ENCODE measurements around the gene USP31. TPM values are rescaled to one million over a fixed set of nuclear protein-coding genes. Genes with fewer than 3 reads are reported as not detected.
"Not testable (repeated sequence)": the region's sequence is repeated elsewhere in the genome, so short reads cannot be mapped to it uniquely, and the experiment has no call there.

USP31 gene
- total RNA-seq, 2 experiments from 2014 or later: 5.1 to 5.4 TPM

DNA sequence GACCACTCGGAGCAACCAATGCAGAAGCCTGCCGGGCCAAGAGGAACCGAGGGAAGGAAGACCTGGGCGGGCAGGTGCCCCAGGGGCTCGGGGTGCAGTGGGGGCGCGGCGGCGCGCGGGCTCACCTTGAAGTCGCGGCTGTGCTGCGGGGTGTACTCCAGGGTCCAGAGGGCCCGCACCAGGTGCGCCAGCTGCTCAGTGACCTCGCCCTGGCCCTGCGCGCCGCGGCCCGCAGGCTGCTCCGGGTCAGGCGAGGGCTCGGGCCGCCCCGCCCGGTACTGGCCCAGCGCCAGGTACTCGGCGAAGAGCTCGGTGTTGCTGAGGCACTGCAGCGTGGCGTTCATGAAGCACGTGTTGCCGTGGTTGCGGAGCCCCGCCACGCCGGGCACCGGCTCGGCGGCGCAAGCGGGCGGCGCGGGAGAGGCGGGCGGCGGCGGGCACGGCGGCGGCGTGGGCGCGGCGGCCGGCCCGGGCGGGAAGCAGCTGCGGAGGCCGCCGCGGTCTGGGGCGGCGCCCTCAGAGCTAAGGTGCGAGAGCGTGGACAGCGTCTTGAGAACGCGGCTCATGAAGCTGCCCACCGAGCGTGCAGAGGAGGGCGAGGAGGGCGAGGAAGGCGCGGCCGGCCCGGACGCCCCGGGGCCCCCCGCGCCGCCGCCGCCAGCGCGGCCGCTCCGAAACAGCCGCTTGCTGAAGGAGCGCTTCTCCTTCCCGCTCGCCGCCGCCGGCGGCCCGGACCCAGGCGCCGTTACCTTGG, 562 bp downstream of the USP31 start:
- H3K27ac Mint-ChIP-seq: peak overlapping the region; percentile 61
- H3K4me3 Mint-ChIP-seq: peak overlapping the region; percentile 88
- H3K36me3 Mint-ChIP-seq (ENCODE audit: low read depth): peaks cover 4% of the 10 kb centered on the region
- ChIA-PET POLR2A (interaction anchor here (0.6 to 1.0 kb wide), 2 partner anchors 8 to 704 kb away, joined by 3 read pairs; no protein-coding TSS in a partner anchor), CTCF (interaction anchor here (0.6 to 2.4 kb wide), 2 partner anchors 287 to 319 kb away, joined by 3 to 6 read pairs; no protein-coding TSS in a partner anchor)
- H3K27me3 Mint-ChIP-seq: peaks cover 3% of the 10 kb centered on the region
- DNase-seq: peak; percentile 52
- H3K9me3 Mint-ChIP-seq: no peaks in the 10 kb centered on the region
- peaks cover 30% of the 10 kb centered on the region for H3K4me1 Mint-ChIP-seq

DNA sequence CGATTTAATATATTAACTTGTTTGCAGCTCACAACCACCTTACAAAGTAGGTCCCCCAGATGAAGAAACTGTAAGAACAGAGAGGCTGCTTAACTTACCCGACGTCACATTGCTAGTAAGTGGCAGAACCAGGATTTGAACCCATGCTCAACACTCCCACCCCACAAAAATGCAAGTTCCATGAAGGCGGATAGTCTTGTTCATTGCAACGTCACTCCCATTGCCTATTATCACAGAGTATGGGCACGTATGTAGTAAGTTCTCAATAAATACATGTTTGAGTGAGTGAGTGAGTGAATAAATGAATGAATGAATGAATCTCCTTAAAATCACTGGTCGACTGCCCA, 1.1 kb downstream of the USP31 start:
- Mint-ChIP-seq H3K4me1 (peaks cover 30% of the 10 kb centered on the region), H3K27me3 (peaks cover 3% of the 10 kb centered on the region), H3K27ac (peak overlapping the region; percentile 61), H3K4me3 (peak overlapping the region; percentile 88), H3K9me3 (no peaks in the 10 kb centered on the region), H3K36me3 (ENCODE audit: low read depth) (peaks cover 4% of the 10 kb centered on the region)
- ChIA-PET POLR2A (interaction anchor here (0.6 to 1.0 kb wide), 2 partner anchors 9 to 705 kb away, joined by 3 read pairs; no protein-coding TSS in a partner anchor), CTCF (interaction anchor here (2.4 kb wide), 1 partner anchor 288 kb away, joined by 6 read pairs; no protein-coding TSS in a partner anchor)
- no peak for DNase-seq

DNA sequence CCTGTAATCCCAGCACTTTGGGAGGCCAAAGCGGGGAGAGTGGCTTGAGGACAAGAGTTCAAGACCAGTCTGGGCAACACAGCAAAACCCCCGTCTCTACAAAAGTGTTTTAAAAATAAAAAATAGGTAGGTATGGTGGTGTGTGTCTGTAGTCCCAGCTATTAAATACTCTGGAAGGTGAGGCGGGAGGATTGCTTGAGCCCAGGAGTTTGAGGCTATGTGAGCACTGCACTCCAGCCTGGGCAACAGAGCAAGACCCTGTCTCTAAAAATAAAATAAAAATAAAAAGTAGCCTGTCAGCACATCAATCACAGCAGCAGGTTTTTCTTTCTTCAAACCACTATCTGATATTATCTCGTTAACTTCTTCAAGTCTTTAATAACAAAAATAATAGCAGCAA, 1.6 kb downstream of the USP31 start:
- CTCF ChIA-PET: no interaction called here
- Mint-ChIP-seq H3K36me3 (ENCODE audit: low read depth) (peaks cover 4% of the 10 kb centered on the region), H3K4me3 (peak overlapping the region; percentile 88), H3K9me3 (no peaks in the 10 kb centered on the region), H3K4me1 (peaks cover 30% of the 10 kb centered on the region), H3K27me3 (peaks cover 3% of the 10 kb centered on the region), H3K27ac (no peak overlapping the region)
- POLR2A ChIA-PET: no interaction called here
- DNase-seq: no peak

DNA sequence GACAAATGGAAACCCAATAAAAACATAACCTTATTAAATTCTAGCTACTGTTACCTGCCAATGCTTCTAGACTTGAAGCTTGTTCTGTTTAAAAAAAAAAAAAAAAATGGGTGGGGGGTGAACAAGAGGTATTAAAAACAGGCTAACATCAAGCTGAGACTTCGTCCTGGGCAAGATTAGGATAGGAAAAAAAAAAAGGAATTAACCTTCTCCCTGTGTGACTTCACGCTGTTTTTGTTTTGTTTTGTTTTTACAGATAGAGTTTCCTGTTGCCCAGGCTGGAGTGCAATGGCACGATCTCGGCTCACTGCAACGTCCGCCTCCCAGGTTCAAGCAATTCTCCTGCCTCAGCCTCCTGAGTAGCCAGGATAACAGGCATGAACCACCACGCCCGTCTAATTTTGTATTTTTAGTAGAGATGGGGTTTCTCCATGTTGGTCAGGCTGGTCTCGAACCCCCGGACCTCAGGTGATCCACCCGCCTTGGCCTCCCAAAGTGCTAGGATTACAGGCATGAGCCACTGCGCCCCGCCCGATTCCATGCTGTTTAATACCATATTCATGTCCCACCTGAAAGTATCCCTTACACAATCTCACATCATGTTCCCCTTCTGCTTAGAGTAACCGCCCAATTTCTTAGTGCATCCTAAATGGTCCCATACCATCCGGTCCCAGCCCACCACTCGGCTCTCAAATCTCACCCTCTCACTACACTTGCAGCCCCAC, 2.2 kb downstream of the USP31 start:
- peaks cover 30% of the 10 kb centered on the region for H3K4me1 Mint-ChIP-seq
- DNase-seq: no peak
- POLR2A ChIA-PET: no interaction called here
- no peak overlapping the region for H3K4me3 Mint-ChIP-seq
- H3K27me3 Mint-ChIP-seq: peaks cover 3% of the 10 kb centered on the region
- CTCF ChIA-PET: no interaction called here
- H3K36me3 Mint-ChIP-seq (ENCODE audit: low read depth): peaks cover 4% of the 10 kb centered on the region
- H3K9me3 Mint-ChIP-seq: no peaks in the 10 kb centered on the region
- H3K27ac Mint-ChIP-seq: no peak overlapping the region

DNA sequence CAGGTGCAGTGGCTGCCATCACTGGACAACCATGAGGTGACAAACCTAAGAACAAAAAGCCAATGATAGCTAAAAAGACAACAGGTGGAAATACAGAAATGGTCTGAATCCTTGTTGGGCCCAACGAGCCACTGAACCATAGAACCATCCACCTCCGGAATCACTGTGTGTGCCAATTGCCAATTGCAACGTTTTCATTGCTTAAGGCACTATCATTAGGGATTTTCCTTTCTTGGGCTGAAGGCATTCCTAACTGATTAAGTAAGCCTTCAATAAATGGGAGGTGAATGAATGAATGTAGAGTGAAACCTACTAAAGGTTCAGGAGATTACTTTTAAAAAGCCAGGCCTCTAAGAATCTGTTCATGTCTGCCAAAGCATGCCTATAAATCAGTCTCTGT, 3.6 kb downstream of the USP31 start:
- Mint-ChIP-seq H3K27ac (no peak overlapping the region), H3K9me3 (no peaks in the 10 kb centered on the region), H3K4me1 (peaks cover 28% of the 10 kb centered on the region), H3K36me3 (ENCODE audit: low read depth) (peaks cover 4% of the 10 kb centered on the region), H3K27me3 (peaks cover 1% of the 10 kb centered on the region), H3K4me3 (no peak overlapping the region)
- ChIA-PET POLR2A (interaction anchor here (1.2 kb wide), 1 partner anchor 13 kb away, joined by 3 read pairs; no protein-coding TSS in a partner anchor), CTCF (no interaction called here)
- no peak for DNase-seq

DNA sequence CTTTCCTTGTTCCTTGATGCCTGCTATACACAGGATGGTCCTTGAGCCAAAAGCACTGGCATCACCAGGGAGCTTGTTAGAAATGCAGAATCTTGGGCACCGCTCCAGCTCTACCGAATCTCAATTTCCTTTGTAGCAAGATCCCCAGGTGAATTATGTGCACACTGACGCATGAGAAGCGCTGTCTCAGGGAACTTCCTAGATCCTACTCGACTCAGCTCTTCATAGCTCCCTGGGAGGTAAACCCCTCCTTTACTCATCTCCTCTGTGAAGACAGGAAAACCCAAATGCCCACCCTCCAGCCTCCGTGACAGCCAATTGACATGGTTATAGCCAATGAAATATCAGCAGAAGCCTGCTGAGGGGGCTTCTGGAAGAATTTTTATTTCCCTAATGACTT, 4.1 kb downstream of the USP31 start:
- POLR2A ChIA-PET: interaction anchor here (1.2 kb wide), 1 partner anchor 12 kb away, joined by 3 read pairs; no protein-coding TSS in a partner anchor
- H3K27ac Mint-ChIP-seq: no peak overlapping the region
- CTCF ChIA-PET: interaction anchor here (1.0 kb wide), 1 partner anchor 20 kb away, joined by 4 read pairs; no protein-coding TSS in a partner anchor
- peaks cover 26% of the 10 kb centered on the region for H3K4me1 Mint-ChIP-seq
- H3K9me3 Mint-ChIP-seq: no peaks in the 10 kb centered on the region
- peaks cover 1% of the 10 kb centered on the region for H3K27me3 Mint-ChIP-seq
- H3K4me3 Mint-ChIP-seq: no peak overlapping the region
- no peak for DNase-seq
- H3K36me3 Mint-ChIP-seq (ENCODE audit: low read depth): peaks cover 4% of the 10 kb centered on the region

DNA sequence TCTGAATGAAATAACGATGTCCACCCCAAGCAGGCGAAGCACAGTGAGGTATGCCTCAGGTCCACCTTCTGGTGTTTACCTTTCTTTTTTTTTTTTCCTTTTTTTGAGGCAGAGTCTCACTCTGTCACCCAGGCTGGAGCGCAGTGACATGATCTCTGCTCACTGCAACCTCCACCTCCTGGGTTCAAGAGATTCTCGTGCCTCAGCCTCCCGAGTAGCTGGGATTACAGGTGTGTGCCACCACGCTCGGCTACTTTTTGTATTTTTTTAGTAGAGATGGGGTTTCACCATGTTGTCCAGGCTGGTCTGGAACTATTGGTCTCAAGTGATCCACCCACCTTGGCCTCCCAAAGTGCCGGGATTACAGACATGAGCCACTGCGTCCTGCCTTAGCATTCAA, 4.9 kb downstream of the USP31 start:
- not testable (repeated sequence) for H3K4me3 Mint-ChIP-seq; H3K36me3 Mint-ChIP-seq (ENCODE audit: low read depth)

DNA sequence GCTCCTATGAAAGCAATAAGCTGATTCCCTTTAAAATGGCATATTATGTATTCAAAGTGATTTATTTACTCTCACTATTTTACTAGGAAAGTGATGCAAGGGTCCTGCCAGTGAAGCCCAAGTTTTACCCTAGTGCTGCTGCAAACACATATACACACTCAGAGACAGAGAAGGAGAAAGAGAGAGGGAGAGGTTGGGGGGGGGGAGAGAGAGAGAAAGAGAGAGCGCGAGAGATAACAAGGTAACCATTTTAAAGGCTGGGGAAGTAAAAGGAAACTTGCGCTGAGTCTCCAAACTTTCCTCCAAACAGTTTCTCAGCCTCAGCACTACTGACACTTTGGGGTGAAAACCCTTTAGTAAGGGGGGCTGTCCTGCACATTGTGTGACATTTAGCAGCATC, 5.9 kb downstream of the USP31 start:
- POLR2A ChIA-PET: interaction anchor here (0.7 kb wide), 1 partner anchor 21 kb away, joined by 3 read pairs; no protein-coding TSS in a partner anchor
- peaks cover 1% of the 10 kb centered on the region for H3K27me3 Mint-ChIP-seq
- peaks cover 6% of the 10 kb centered on the region for H3K9me3 Mint-ChIP-seq
- H3K4me3 Mint-ChIP-seq: no peak overlapping the region
- H3K36me3 Mint-ChIP-seq (ENCODE audit: low read depth): peaks cover 4% of the 10 kb centered on the region
- CTCF ChIA-PET: no interaction called here
- H3K27ac Mint-ChIP-seq: no peak overlapping the region
- no peak for DNase-seq
- peaks cover 18% of the 10 kb centered on the region for H3K4me1 Mint-ChIP-seq

More for the DNA sequence above, 4.9 kb downstream of the USP31 start:
- CTCF ChIA-PET: interaction anchor here (1.0 kb wide), 1 partner anchor 20 kb away, joined by 4 read pairs; no protein-coding TSS in a partner anchor
- H3K9me3 Mint-ChIP-seq, H3K27ac Mint-ChIP-seq, H3K27me3 Mint-ChIP-seq, DNase-seq: not testable (repeated sequence)
- POLR2A ChIA-PET: interaction anchor here (1.2 kb wide), 1 partner anchor 11 kb away, joined by 3 read pairs; no protein-coding TSS in a partner anchor
- H3K4me1 Mint-ChIP-seq: peaks cover 18% of the 10 kb centered on the region

DNA sequence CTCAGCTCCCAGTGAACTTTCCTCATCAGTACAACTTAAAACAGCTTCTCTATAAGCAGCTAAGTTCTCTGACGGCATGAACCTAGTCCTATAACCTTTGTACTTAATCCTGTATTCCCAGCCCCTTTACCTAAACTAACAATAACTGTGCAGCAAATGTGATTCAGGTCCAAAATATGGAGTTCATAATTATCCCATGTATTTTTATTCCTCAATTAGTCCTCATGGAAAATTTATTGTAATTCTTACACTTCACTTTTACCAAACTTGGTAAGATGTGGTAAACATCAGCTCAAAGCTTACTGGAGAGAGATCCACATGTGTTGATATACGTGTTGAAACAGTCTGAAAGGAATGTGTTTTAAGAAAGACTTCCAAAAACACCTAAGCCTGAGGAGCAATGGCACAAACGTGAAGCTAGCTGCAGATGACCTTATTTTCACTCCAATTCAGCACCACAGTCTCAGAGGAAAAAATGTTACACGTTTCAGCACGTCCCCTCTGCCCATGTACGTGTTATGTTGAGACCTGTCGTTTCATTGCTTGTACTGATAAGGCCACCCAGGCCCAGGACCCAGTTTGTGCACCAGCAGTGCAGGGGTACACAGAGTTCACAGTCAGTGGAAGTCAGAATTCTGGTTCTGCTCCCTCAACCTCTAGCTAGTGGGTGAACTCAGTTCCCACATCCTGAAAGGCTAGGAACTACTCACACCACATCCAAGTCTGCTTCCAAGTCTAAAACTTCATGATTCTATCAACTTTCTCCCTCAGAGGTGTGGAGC, 7.1 kb downstream of the USP31 start:
- CTCF ChIA-PET: no interaction called here
- peaks cover 9% of the 10 kb centered on the region for H3K4me1 Mint-ChIP-seq
- H3K9me3 Mint-ChIP-seq: peaks cover 14% of the 10 kb centered on the region
- H3K27me3 Mint-ChIP-seq: no peaks in the 10 kb centered on the region
- H3K4me3 Mint-ChIP-seq: no peak overlapping the region
- no peak overlapping the region for H3K27ac Mint-ChIP-seq
- POLR2A ChIA-PET: no interaction called here
- H3K36me3 Mint-ChIP-seq (ENCODE audit: low read depth): peaks cover 8% of the 10 kb centered on the region
- no peak for DNase-seq

DNA sequence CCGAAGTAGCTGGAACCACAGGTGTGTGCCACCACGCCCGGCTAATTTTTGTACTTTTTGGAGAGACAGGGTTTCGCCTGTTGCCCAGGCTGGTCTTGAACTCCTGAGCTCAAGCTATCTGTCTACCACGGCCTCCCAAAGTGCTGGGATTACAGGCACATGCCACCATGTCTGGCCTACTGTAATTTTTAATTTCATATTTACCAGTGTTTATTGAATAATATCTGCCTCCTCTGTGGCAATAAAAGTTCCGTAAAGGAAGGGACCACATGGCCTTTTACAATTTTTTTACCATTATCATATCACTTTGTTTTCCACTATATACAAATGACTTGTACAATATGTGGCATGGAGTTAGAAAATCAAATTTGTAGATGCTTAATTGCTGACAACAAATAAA, 7.8 kb downstream of the USP31 start:
- Mint-ChIP-seq H3K36me3 (ENCODE audit: low read depth) (peaks cover 8% of the 10 kb centered on the region), H3K4me3 (no peak overlapping the region), H3K27ac (no peak overlapping the region), H3K27me3 (no peaks in the 10 kb centered on the region), H3K9me3 (peaks cover 16% of the 10 kb centered on the region), H3K4me1 (peaks cover 9% of the 10 kb centered on the region)
- POLR2A ChIA-PET: no interaction called here
- no peak for DNase-seq
- CTCF ChIA-PET: no interaction called here

DNA sequence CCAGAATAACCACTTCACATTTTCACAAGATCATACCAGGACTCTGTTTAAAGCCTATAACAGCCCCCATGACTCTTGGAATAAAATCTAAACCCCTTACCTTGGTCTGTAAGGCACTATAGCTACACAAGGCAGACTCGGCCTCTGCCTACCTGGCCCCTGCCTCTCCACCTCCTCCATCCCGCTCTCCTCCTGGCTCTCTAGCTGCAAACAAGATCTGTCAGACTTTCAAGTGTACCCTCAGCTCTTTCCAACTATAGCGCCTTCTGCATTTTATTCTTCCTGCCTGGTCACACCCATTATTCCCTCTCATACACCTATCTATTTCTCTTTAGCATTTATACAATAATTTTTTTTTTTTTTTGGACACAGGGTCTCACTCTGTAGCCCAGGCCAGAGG, 8.2 kb downstream of the USP31 start:
- POLR2A ChIA-PET: no interaction called here
- Mint-ChIP-seq H3K4me1 (peaks cover 9% of the 10 kb centered on the region), H3K36me3 (ENCODE audit: low read depth) (peaks cover 8% of the 10 kb centered on the region), H3K27ac (no peak overlapping the region), H3K27me3 (no peaks in the 10 kb centered on the region), H3K9me3 (peaks cover 18% of the 10 kb centered on the region), H3K4me3 (no peak overlapping the region)
- CTCF ChIA-PET: no interaction called here
- DNase-seq: no peak

DNA sequence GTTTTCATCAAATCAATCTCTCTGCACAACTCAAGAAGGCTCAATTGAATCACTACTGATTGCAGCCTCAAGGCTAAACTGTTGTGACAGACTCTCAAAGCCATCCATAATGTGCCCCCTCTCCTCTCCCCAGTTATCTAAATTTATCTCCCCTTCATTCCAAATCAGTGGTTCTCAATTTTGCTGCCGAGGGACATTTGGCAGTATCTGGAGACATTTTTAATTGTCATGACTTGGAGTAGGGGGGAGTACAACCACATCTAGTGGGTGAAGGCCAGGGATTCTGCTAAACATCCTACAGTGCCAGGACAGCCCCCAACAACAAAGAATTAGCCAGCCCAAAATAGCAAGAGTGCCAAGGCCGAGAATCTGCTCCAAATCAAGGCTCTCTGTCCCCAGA, 9.1 kb downstream of the USP31 start:
- ChIA-PET POLR2A (no interaction called here), CTCF (no interaction called here)
- DNase-seq: no peak
- H3K36me3 Mint-ChIP-seq (ENCODE audit: low read depth): peaks cover 7% of the 10 kb centered on the region
- no peak overlapping the region for H3K27ac Mint-ChIP-seq
- no peak overlapping the region for H3K4me3 Mint-ChIP-seq
- H3K9me3 Mint-ChIP-seq: peaks cover 22% of the 10 kb centered on the region
- H3K4me1 Mint-ChIP-seq: peaks cover 5% of the 10 kb centered on the region
- no peaks in the 10 kb centered on the region for H3K27me3 Mint-ChIP-seq

DNA sequence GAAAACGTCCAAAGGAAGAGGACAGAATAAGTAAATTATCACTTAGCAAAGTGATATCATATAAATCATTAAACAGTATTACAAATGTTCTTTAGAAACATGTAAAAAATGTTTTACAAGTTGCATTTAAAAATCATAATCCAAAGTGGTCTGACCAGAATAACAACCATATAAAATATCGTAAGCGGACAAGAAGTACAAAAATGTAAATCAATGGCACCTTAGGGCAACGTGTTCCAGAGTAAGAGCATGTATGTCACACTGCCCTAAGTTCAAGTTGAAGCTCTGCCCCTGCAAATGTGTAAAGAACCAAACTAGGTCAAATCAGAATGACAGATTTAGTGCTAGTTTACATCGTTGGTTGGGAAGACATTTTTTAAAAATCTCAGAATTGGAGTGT, 11.4 kb downstream of the USP31 start:
- Mint-ChIP-seq H3K27me3 (no peaks in the 10 kb centered on the region), H3K36me3 (ENCODE audit: low read depth) (peaks cover 4% of the 10 kb centered on the region), H3K27ac (no peak overlapping the region), H3K4me3 (no peak overlapping the region), H3K9me3 (peaks cover 24% of the 10 kb centered on the region), H3K4me1 (peaks cover under 1% of the 10 kb centered on the region)
- CTCF ChIA-PET: no interaction called here
- no peak for DNase-seq
- POLR2A ChIA-PET: no interaction called here
